Prostate gland (tissue), 2 donors: ENCODE results near the gene RBM33.

ENCODE experiments used
- POLR2A ChIP-seq: fragments of 450-650 bp; IDR thresholded peaks from one replicate; pipeline ENCODE4 v1.6.1; 2016; ENCODE audit warnings: antibody characterized with exemption, mild to moderate bottlenecking
- POLR2AphosphoS5 ChIP-seq: sonication (generic); formaldehyde crosslinking; IDR thresholded peaks from one replicate; pipeline ENCODE4 v1.6.1; 2017; ENCODE audit warnings: antibody characterized with exemption
- TF ChIP-seq, protein P1 (sequence below), 4 experiments: fragments of 200-600 bp in 2 of 4; fragments of 450-650 bp in 2 of 4; sonication (generic) in 2 of 4; IDR thresholded peaks; 1 replicate in 3 of 4; 2 replicates in 1 of 4; pipeline ENCODE4 v1.5.1; 2016 to 2019; ENCODE audit warnings: antibody characterized with exemption in 4 of 4, mild to moderate bottlenecking in 2 of 4, moderate library complexity in 2 of 4

DNA sequence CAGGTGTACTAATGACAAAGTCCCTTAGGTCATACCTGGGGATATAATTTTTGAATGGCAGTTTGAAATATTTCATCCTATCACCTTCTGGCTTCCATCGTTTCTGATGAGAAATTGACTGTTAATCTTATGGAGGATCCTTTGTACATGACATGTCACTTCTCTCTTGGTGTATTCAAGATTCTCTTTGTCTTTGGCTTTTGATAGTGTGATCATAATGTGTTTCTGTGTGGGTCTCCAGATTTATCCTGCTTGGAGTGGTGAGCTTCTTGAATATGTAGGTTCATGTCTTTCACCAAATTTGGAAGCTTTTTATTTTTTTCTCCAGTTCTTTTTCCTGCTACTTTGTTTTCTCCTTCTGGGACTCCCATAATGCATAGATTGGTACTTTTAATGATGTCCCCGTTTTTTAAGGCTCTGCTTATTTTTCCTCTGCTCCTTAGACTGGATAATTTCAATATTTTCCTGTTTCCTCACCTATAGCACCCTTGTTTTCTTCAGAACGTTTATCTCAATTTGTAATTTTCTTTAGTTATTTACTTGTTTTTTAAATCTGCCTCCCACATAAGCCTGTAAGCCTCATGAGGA, 4.4 kb downstream of the RBM33 start:
- TF ChIP-seq, protein P1, sequence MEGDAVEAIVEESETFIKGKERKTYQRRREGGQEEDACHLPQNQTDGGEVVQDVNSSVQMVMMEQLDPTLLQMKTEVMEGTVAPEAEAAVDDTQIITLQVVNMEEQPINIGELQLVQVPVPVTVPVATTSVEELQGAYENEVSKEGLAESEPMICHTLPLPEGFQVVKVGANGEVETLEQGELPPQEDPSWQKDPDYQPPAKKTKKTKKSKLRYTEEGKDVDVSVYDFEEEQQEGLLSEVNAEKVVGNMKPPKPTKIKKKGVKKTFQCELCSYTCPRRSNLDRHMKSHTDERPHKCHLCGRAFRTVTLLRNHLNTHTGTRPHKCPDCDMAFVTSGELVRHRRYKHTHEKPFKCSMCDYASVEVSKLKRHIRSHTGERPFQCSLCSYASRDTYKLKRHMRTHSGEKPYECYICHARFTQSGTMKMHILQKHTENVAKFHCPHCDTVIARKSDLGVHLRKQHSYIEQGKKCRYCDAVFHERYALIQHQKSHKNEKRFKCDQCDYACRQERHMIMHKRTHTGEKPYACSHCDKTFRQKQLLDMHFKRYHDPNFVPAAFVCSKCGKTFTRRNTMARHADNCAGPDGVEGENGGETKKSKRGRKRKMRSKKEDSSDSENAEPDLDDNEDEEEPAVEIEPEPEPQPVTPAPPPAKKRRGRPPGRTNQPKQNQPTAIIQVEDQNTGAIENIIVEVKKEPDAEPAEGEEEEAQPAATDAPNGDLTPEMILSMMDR (IDR thresholded peaks at IDR 0.05) = no peak
- no peak for TF ChIP-seq POLR2A
- no peak for TF ChIP-seq POLR2AphosphoS5
